ENCODE measurements around the gene UNC5C.

The UNC5C gene

GRCh38 chr4:95548738-95549245, at the start of gene UNC5C:
UNC5C (minus strand) TSS chr4:95548973.
- peak within 1 kb of the TSS; percentile 46 for H3K4me2 ChIP-seq
- H2AFZ ChIP-seq (ENCODE audit: low read depth): peak within 1 kb of the TSS; percentile 97
- no peaks in the 10 kb centered on the region for H3K36me3 ChIP-seq (ENCODE audit: insufficient read depth)
- no peak for TF ChIP-seq CTCF (conservative IDR thresholded peaks at IDR 0.05; ENCODE audit: low read depth, low read length)
- no peaks in the 10 kb centered on the region for H3K27me3 ChIP-seq (ENCODE audit: insufficient read depth, low read depth)
- no peak within 1 kb of the TSS for H3K4me3 ChIP-seq (IDR thresholded peaks at IDR 0.05; ENCODE audit: insufficient read depth, low read depth, low read length)
- peak within 1 kb of the TSS; percentile 55 for H3K27ac ChIP-seq
- peak within 1 kb of the TSS; percentile 76 for H3K9ac ChIP-seq
- no peaks in the 10 kb centered on the region for H3K79me2 ChIP-seq (ENCODE audit: insufficient read depth, low read depth)
- H3K4me1 ChIP-seq (ENCODE audit: low read depth, poor library complexity, severe bottlenecking): peaks cover 38% of the 10 kb centered on the region
- no peaks in the 10 kb centered on the region for H4K20me1 ChIP-seq (ENCODE audit: insufficient read depth)

DNA sequence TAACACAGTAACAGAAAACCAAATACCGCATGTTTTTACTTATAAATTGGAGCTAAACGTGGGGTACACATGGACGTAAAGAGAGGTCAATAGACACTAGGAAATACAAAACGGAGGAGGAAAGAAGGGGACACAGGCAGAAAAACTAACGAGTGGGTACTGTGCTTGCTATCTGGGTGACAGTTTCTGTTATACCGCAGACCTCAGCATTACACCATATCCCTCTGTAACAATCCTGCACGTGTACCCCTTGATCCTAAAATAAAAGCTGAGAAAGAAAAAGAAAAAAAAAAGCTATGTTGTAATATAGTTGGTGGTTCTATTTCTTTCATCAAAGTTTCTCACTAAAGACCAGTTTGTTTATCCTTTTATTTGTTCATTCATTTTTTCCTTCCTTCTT, 47.9 kb upstream of the UNC5C start:
- Histone ChIP-seq H3K9ac (no peak overlapping the region), H2AFZ (ENCODE audit: low read depth) (no peak overlapping the region), H3K4me2 (no peak overlapping the region), H3K27ac (no peak overlapping the region), H3K79me2 (ENCODE audit: insufficient read depth, low read depth) (no peaks in the 10 kb centered on the region), H3K36me3 (ENCODE audit: insufficient read depth) (no peaks in the 10 kb centered on the region), H3K4me1 (ENCODE audit: low read depth, poor library complexity, severe bottlenecking) (peaks cover 20% of the 10 kb centered on the region), H3K4me3 (IDR thresholded peaks at IDR 0.05; ENCODE audit: insufficient read depth, low read depth, low read length) (no peak overlapping the region), H3K27me3 (ENCODE audit: insufficient read depth, low read depth) (no peaks in the 10 kb centered on the region), H4K20me1 (ENCODE audit: insufficient read depth) (no peaks in the 10 kb centered on the region)
- TF ChIP-seq CTCF (conservative IDR thresholded peaks at IDR 0.05; ENCODE audit: low read depth, low read length): no peak

DNA sequence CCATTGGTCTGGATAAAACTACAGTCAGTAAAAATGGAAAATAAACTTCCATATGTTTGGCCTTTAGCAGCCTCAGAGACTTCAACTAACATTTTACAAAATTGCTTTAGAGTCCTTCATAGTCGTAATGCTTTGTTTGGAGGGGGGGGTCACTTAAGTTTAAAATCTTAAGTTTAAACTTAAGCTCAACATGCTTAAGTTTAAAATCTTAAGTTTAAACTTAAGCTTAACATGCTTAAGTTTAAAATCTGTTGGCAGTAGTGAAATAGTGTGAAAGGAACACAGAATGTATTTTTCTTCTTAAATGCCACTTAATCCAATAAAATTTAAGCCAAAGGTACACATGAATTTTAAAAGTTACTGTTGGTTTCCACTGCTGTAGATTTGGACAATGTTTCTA, 45.9 kb upstream of the UNC5C start:
- H3K4me1 ChIP-seq (ENCODE audit: low read depth, poor library complexity, severe bottlenecking): peaks cover 6% of the 10 kb centered on the region
- H3K27me3 ChIP-seq (ENCODE audit: insufficient read depth, low read depth): no peaks in the 10 kb centered on the region
- no peak overlapping the region for H3K4me2 ChIP-seq
- H3K79me2 ChIP-seq (ENCODE audit: insufficient read depth, low read depth): no peaks in the 10 kb centered on the region
- TF ChIP-seq CTCF (conservative IDR thresholded peaks at IDR 0.05; ENCODE audit: low read depth, low read length): no peak
- no peak overlapping the region for H3K27ac ChIP-seq
- H3K9ac ChIP-seq: no peak overlapping the region
- H2AFZ ChIP-seq (ENCODE audit: low read depth): no peak overlapping the region
- H3K4me3 ChIP-seq (IDR thresholded peaks at IDR 0.05; ENCODE audit: insufficient read depth, low read depth, low read length): no peak overlapping the region
- no peaks in the 10 kb centered on the region for H3K36me3 ChIP-seq (ENCODE audit: insufficient read depth)
- no peaks in the 10 kb centered on the region for H4K20me1 ChIP-seq (ENCODE audit: insufficient read depth)

DNA sequence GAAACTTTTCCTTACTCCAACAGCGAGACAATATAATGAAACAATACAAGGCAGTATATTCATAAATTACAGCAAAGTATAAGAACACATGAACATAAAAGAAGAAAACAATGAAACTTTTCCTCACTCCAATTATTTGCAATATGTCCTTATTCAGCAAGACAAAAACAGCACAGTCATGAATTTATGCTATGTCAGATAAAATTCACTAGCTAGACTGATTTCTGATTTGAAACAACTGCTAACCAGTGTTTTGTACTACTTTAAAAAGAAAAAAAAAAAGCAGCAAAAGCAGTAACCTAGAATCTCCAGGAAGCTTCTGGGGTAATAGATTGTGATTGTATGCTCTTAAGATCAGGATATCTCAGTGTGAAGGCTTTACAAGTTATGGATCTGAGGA, 45.2 kb upstream of the UNC5C start:
- TF ChIP-seq CTCF (conservative IDR thresholded peaks at IDR 0.05; ENCODE audit: low read depth, low read length): no peak

More for the DNA sequence above, 45.2 kb upstream of the UNC5C start:
- Histone ChIP-seq H3K4me2 (no peak overlapping the region), H4K20me1 (ENCODE audit: insufficient read depth) (no peaks in the 10 kb centered on the region), H3K79me2 (ENCODE audit: insufficient read depth, low read depth) (no peaks in the 10 kb centered on the region), H3K27me3 (ENCODE audit: insufficient read depth, low read depth) (no peaks in the 10 kb centered on the region), H2AFZ (ENCODE audit: low read depth) (no peak overlapping the region), H3K27ac (no peak overlapping the region), H3K4me1 (ENCODE audit: low read depth, poor library complexity, severe bottlenecking) (no peaks in the 10 kb centered on the region), H3K4me3 (IDR thresholded peaks at IDR 0.05; ENCODE audit: insufficient read depth, low read depth, low read length) (no peak overlapping the region), H3K36me3 (ENCODE audit: insufficient read depth) (no peaks in the 10 kb centered on the region), H3K9ac (no peak overlapping the region)
